DND-41 (cell line): ENCODE data around the gene ALDH5A1.

Source experiments
- ATAC-seq: fragments of 200-7000 bp; cut with Tn5 transposase; 3 replicates; pipeline ENCODE4 v1.9.1; 2021; ENCODE audit warnings: low read depth; ENCODE audit not compliant: insufficient read depth
- DNase-seq: peaks from one replicate; pipeline ENCODE4 v3.0.0-alpha.2; 2020
- H2AFZ ChIP-seq: 2 replicates; pipeline ENCODE4 v1.6.0; 2012; ENCODE audit warnings: low read depth, low read length
- H3K27ac ChIP-seq: 2 replicates; pipeline ENCODE4 v1.5.1; 2012; ENCODE audit warnings: low read length, inconsistent platforms
- H3K27me3 ChIP-seq: fragments of 200-600 bp; sonication (generic); 2 replicates; pipeline ENCODE4 v1.6.0; 2012; ENCODE audit warnings: low read length, mild to moderate bottlenecking, inconsistent platforms; ENCODE audit not compliant: insufficient read depth, poor library complexity
- H3K36me3 ChIP-seq: 2 replicates; pipeline ENCODE4 v1.5.1; 2012; ENCODE audit warnings: low read length, inconsistent platforms; ENCODE audit not compliant: insufficient read depth
- H3K4me1 ChIP-seq: 2 replicates; pipeline ENCODE4 v1.5.1; 2012; ENCODE audit warnings: mild to moderate bottlenecking, low read length; ENCODE audit not compliant: insufficient read depth
- H3K4me2 ChIP-seq: 2 replicates; pipeline ENCODE4 v1.6.0; 2012; ENCODE audit warnings: mild to moderate bottlenecking, moderate library complexity, low read length, inconsistent platforms; ENCODE audit not compliant: insufficient read depth
- H3K4me3 ChIP-seq, 2 experiments: fragments of 200-600 bp in 1 of 2; shearing (Covaris generic) in 1 of 2; 2 replicates each; pipeline ENCODE4 v1.5.1; 2012 to 2016; ENCODE audit warnings: inconsistent platforms in 2 of 2, low read length in 2 of 2, mild to moderate bottlenecking in 2 of 2, low read depth in 1 of 2, moderate library complexity in 1 of 2
- H3K79me2 ChIP-seq: 2 replicates; pipeline ENCODE4 v1.6.0; 2012; ENCODE audit warnings: low read length, inconsistent platforms; ENCODE audit not compliant: insufficient read depth
- H3K9ac ChIP-seq: 2 replicates; pipeline ENCODE4 v1.6.0; 2012; ENCODE audit warnings: low read depth, mild to moderate bottlenecking, inconsistent platforms, low read length, moderate library complexity
- H3K9me3 ChIP-seq: 2 replicates; pipeline ENCODE4 v1.5.1; 2012; ENCODE audit warnings: low read length, moderate library complexity, mild to moderate bottlenecking, inconsistent platforms; ENCODE audit not compliant: insufficient read depth, severe bottlenecking
- H4K20me1 ChIP-seq: 2 replicates; pipeline ENCODE4 v1.6.0; 2012; ENCODE audit warnings: low read length; ENCODE audit not compliant: insufficient read depth
- EZH2 ChIP-seq: IDR thresholded peaks from 3 replicates; pipeline ENCODE4 v1.6.1; 2012; ENCODE audit warnings: borderline replicate concordance, low read depth, mild to moderate bottlenecking, moderate library complexity, low read length, inconsistent platforms; ENCODE audit not compliant: severe bottlenecking
- TF ChIP-seq, protein P1 (sequence below): IDR thresholded peaks from 2 replicates; pipeline ENCODE4 v1.5.1; 2012; ENCODE audit warnings: borderline replicate concordance, low read length, moderate library complexity, mild to moderate bottlenecking; ENCODE audit not compliant: poor library complexity, severe bottlenecking; ENCODE audit errors: extremely low read depth

The ALDH5A1 gene

DNA sequence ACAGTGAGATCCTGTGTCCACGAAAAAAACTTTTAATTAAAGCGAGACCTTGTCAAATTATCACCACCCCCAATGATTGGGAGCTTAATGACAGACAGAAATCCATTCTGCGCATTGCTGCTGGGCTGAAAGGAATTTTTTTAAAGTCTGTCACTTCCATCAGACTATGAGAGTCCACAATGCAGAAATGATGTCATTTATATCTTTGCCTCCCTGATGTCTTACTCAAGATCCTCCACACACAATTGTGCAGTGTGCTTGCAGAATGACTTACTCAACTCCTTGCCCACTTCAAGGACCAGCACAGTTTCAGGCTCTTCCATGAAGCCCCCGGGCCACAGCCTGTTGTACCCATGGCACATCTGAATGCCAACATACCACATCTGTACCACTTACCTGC is 46.4 kb upstream of the ALDH5A1 start:
- ATAC-seq: no peak
- DNase-seq: no peak
- H3K27me3 ChIP-seq: no peaks in the 10 kb centered on the region
- H3K4me2 ChIP-seq: no peak overlapping the region
- no peak overlapping the region for H3K27ac ChIP-seq
- no peaks in the 10 kb centered on the region for H3K9me3 ChIP-seq
- H3K4me3 ChIP-seq: no peak overlapping the region
- TF ChIP-seq, protein P1, sequence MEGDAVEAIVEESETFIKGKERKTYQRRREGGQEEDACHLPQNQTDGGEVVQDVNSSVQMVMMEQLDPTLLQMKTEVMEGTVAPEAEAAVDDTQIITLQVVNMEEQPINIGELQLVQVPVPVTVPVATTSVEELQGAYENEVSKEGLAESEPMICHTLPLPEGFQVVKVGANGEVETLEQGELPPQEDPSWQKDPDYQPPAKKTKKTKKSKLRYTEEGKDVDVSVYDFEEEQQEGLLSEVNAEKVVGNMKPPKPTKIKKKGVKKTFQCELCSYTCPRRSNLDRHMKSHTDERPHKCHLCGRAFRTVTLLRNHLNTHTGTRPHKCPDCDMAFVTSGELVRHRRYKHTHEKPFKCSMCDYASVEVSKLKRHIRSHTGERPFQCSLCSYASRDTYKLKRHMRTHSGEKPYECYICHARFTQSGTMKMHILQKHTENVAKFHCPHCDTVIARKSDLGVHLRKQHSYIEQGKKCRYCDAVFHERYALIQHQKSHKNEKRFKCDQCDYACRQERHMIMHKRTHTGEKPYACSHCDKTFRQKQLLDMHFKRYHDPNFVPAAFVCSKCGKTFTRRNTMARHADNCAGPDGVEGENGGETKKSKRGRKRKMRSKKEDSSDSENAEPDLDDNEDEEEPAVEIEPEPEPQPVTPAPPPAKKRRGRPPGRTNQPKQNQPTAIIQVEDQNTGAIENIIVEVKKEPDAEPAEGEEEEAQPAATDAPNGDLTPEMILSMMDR: no peak
- no peak for TF ChIP-seq EZH2
- H3K4me1 ChIP-seq: peaks cover 8% of the 10 kb centered on the region
- no peaks in the 10 kb centered on the region for H3K79me2 ChIP-seq
- H3K36me3 ChIP-seq: no peaks in the 10 kb centered on the region
- H4K20me1 ChIP-seq: no peaks in the 10 kb centered on the region
- H2AFZ ChIP-seq: no peak overlapping the region
- no peak overlapping the region for H3K9ac ChIP-seq

DNA sequence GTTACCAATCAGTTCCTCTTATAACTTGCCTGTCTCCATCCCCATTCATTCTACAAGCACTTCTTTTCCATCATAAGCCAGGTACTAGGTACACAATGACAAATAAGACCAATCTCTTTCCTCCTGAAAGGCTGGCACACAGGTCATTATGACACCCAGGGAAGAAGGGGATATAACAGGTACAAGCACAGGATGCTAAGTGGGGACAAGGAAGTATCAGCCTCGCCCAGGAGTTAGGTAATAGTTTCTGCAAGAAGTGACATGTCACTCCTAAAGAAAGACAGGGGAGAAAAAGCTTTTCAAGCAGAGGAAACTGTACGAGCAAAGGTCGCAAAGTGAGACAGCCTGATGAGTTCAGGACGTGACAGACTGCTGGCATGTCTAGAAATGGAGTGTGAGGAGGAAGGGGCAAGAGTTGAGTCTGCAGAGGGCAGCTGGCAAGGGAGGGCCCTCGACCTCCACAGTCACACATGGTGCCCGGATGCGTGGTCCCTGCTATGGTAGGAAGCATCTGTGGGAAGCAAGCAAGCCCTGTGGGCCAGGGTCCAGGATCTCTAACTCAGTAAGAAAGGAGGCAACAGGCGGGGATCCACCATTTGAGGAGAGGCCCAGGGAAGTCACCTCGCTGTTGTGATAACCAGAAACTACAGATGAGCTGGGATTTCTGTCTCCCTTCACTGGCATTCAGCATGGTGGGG is 45.8 kb upstream of the ALDH5A1 start:
- no peak for DNase-seq
- Histone ChIP-seq H2AFZ (no peak overlapping the region), H3K27me3 (no peaks in the 10 kb centered on the region), H3K4me3 (no peak overlapping the region), H3K4me1 (peaks cover 8% of the 10 kb centered on the region), H3K9ac (no peak overlapping the region), H4K20me1 (no peaks in the 10 kb centered on the region), H3K9me3 (no peaks in the 10 kb centered on the region), H3K4me2 (no peak overlapping the region), H3K27ac (no peak overlapping the region), H3K36me3 (no peaks in the 10 kb centered on the region), H3K79me2 (no peaks in the 10 kb centered on the region)
- TF ChIP-seq EZH2: no peak
- TF ChIP-seq, protein P1: no peak
- ATAC-seq: no peak

DNA sequence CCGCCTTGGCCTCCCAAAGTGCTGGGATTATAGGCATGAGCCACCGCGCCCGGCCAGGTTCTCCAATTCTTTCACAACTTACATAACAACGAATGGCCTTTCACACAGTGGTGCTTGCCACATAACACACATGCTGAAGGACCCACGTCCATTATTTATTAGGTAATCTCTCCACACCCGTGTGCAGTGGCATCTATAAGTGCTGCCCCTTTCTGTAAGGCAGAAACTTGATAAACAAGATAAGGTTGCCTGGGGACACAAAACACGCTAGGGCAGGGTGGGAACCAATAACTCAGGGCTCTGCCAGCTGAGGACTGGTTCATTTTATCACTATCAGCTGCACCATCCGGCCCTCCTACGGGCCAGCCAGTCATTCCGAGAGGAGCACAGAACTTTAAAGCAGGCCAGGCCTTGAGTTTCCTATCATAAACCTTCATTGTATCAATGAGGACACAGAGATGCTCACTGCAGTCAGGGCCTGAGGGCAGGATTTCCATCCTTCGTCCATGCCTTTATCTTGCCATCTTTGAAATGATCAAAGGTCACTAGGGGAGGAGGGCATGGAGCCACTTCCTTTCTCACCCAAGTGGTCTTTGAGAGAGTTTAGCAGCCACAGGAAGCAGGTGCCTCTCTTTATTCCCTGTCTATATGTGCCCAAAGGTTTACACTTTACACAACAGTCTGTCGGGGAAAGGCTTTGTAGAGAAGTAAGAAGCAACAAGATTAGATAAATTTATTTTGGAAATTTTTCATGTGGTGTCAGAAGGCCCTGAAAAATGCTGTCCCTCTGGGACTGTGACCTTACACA is 43.0 kb upstream of the ALDH5A1 start:
- H3K36me3 ChIP-seq: no peaks in the 10 kb centered on the region
- H3K27ac ChIP-seq: no peak overlapping the region
- no peaks in the 10 kb centered on the region for H3K79me2 ChIP-seq
- H3K4me1 ChIP-seq: peaks cover 8% of the 10 kb centered on the region
- H3K9me3 ChIP-seq: no peaks in the 10 kb centered on the region
- H3K4me2 ChIP-seq: no peak overlapping the region
- ATAC-seq (peak; percentile 58; the same call in 2 of the 3 replicates), DNase-seq (peak; percentile 13)
- no peaks in the 10 kb centered on the region for H4K20me1 ChIP-seq
- TF ChIP-seq, protein P1: no peak
- TF ChIP-seq EZH2: no peak
- no peak overlapping the region for H3K4me3 ChIP-seq
- H2AFZ ChIP-seq: no peak overlapping the region
- H3K9ac ChIP-seq: no peak overlapping the region
- no peaks in the 10 kb centered on the region for H3K27me3 ChIP-seq
